Sigmoid colon (tissue), 7 donors: ENCODE results near the gene XYLT1. TPM values are rescaled to one million over a fixed set of nuclear protein-coding genes. Genes with fewer than 3 reads are reported as not detected.

Experiments
- DNase-seq: peaks from one replicate; pipeline ENCODE4 v3.0.0-alpha.2; 2019
- H3K27ac ChIP-seq, 4 donors: fragments of 200-600 bp; sonication (generic); one replicate each; pipeline ENCODE4 v1.5.1; 2016 to 2019; ENCODE audit warnings: mild to moderate bottlenecking in 1 of 4
- H3K27me3 ChIP-seq, 3 donors: fragments of 200-600 bp; sonication (generic); one replicate each; pipeline ENCODE4 v1.5.1; 2019; ENCODE audit warnings: mild to moderate bottlenecking in 1 of 3
- H3K36me3 ChIP-seq, 4 donors: fragments of 200-600 bp; sonication (generic); one replicate each; pipeline ENCODE4 v1.5.1; 2016 to 2019
- H3K4me1 ChIP-seq, 4 donors: fragments of 200-600 bp; sonication (generic); one replicate each; pipeline ENCODE4 v1.5.1; 2017 to 2019
- H3K4me3 ChIP-seq, 4 donors: fragments of 200-600 bp; sonication (generic); one replicate each; pipeline ENCODE4 v1.5.1; 2017 to 2019; ENCODE audit warnings: mild to moderate bottlenecking in 2 of 4, moderate library complexity in 1 of 4
- H3K9me3 ChIP-seq, 4 donors: fragments of 200-600 bp in 3 of 4; sonication (generic) in 3 of 4; one replicate each; pipeline versions ENCODE4 v1.5.1 to v1.6.1; 2013 to 2019
- EP300 ChIP-seq, 4 donors: sonication (generic); formaldehyde crosslinking; IDR thresholded peaks; one replicate each; pipeline ENCODE4 v1.6.1; 2017; ENCODE audit warnings: antibody characterized with exemption in 4 of 4
- POLR2A ChIP-seq, 2 donors: fragments of 450-650 bp; IDR thresholded peaks; one replicate each; pipeline ENCODE4 v1.6.1; 2016; ENCODE audit warnings: antibody characterized with exemption in 2 of 2, mild to moderate bottlenecking in 2 of 2, moderate library complexity in 2 of 2
- POLR2AphosphoS5 ChIP-seq, 4 donors: sonication (generic); formaldehyde crosslinking; IDR thresholded peaks; one replicate each; pipeline ENCODE4 v1.6.1; 2017; ENCODE audit warnings: antibody characterized with exemption in 4 of 4
- WGBS, 2 donors: extraction: QIAGEN DNeasy Blood & Tissue Kit; methylation state at CpG; one replicate each; pipeline ENCODE4 v1.1.7; 2013; 5-methylcytosine and 5-hydroxymethylcytosine counted together
- intact Hi-C: fragments of 100-400 bp; cut with DNase I; formaldehyde crosslinking; loops from one replicate; pipeline ENCODE4 v1.15.1; 2023
- polyA plus RNA-seq, 3 donors: library from polyadenylated mRNA; stranded (reverse); fragments of 200-250 nt; gene quantifications; one replicate each; pipeline ENCODE4 v1.2.3, GENCODE V29; 2013
- total RNA-seq, 4 donors: library from RNA; depleted of rRNA; stranded (reverse); fragments of >200 nt; gene quantifications; one replicate each; pipeline ENCODE4 v1.1.0, GENCODE V29; 2016
- TF ChIP-seq, protein P1 (sequence below), 4 experiments: fragments of 450-650 bp in 3 of 4; fragments of 200-600 bp in 1 of 4; IDR thresholded peaks; one replicate each; pipeline ENCODE4 v1.5.1; 2016 to 2019; ENCODE audit warnings: antibody characterized with exemption in 4 of 4, mild to moderate bottlenecking in 3 of 4, moderate library complexity in 2 of 4
- donor health status: healthy with polysubstance abuse.
- donor health status: Bipolar disorder and iron deficiency.
- donor health status: healthy.

Gene XYLT1
- total and polyA plus RNA-seq, 7 donors, result 0.60 to 33.2 (median 23.0) TPM

DNA sequence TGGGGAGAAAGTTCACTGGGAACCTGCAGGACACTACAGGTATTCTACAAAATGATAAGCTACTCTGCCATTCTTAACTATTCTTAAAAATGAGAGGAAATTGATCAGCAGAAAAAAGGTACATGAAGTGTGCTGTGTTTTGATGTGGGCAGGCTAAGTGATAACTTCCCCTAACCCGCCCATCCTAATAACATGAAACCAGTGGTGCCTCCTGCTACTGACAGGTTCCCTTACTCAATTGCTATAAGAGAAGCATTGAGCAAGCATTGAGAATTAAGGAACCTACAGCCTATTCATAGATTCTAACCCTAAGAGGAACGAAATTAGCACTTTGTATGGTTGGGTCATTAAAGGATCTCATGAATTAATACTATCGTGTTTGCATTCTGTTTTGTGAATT is 18.9 kb downstream of the XYLT1 start:
- H3K4me1 ChIP-seq, result peaks cover 0 to 50% (median 25%) of the 10 kb centered on the region in 4 donors
- H3K9me3 ChIP-seq, result no peaks in the 10 kb centered on the region
- H3K27me3 ChIP-seq, result no peaks in the 10 kb centered on the region
- intact Hi-C loops, result no loop called here
- no peaks in the 10 kb centered on the region for H3K36me3 ChIP-seq
- H3K4me3 ChIP-seq, result no peak overlapping the region
- DNase-seq, result no peak
- TF ChIP-seq EP300 (IDR thresholded peaks at IDR 0.05), result no peak
- 60 to 89% methylated on average over 3 of the region's 3 CpGs for WGBS, 2 donors
- H3K27ac ChIP-seq, result no peak overlapping the region

DNA sequence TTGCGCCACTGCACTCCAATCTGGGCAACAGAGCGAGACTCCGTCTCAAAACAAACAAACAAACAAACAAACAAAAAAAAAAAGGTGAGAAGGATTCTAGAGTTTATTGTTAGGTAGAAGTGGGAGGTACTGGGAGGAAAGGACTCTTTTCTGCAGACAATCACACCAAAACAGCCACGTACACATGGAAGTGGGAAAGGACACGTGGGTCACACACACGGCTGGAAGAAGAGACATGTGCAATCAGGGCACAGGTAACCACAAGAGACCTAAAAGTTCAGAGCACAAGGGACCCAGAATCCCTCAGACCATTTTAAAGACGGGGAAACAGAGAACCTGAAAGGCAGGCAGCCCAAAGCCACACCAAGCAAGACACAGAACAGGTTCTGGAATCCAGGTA is 20.5 kb downstream of the XYLT1 start:
- TF ChIP-seq POLR2A (IDR thresholded peaks at IDR 0.05) (no peak), EP300 (IDR thresholded peaks at IDR 0.05) (no peak)
- Histone ChIP-seq H3K4me1 (peaks cover 0 to 56% (median 31%) of the 10 kb centered on the region in 4 donors), H3K27ac (no peak overlapping the region), H3K4me3 (no peak overlapping the region), H3K27me3 (no peaks in the 10 kb centered on the region), H3K9me3 (no peaks in the 10 kb centered on the region), H3K36me3 (no peaks in the 10 kb centered on the region)
- WGBS, 2 donors, result 91 to 92% methylated on average over 7 of the region's 7 CpGs
- DNase-seq, result no peak
- intact Hi-C loops, result no loop called here

DNA sequence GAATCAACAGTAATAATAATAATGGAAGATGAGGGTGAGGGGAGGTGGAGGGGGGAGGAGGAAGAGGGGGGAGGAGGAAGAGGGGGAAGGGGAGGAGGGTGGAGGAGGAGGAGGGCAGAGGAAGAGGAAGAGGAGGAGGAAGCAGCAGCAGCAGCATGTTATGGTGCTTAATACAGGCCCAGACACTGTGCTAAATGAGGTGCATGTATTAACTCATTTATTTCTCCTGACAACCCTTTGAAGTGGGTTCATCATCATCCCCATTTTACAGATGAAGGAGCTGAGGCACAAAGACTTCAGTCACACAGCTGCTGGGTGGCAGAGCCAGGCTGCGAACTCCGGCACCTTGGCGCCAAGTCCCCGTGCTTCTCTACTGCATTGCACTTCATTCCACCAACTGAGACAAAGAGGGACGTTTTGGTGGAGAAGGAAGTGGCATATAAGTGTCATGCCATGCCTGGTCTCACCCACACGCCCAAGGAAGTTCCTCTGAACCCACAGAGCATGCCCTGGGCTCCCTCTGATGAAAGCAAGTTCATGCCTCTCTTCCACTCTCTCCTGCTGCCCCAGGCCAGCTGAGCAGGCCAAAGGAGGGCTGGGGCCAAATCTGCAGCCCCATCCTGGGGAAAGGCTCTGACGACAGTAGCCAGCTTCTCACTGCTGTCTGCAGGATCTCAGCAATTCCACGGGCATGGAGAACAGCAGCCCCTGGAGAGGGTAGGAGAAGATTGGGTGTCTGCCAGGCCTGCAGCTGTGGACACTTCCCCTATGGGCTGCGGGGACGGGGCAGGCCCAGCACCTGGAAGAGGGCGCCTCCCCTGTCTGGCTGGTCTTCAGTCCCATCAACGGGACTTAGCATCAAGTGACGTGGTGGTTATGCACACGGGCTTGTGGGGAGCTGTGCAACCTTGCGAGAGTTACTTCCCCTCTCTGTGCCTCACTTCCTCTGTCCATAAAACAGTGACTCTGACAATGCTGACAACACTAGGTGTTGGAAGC is 21.8 kb downstream of the XYLT1 start:
- no peaks in the 10 kb centered on the region for H3K27me3 ChIP-seq
- intact Hi-C loops, result no loop called here
- no peaks in the 10 kb centered on the region for H3K36me3 ChIP-seq
- peak overlapping the region in 1 of 4 donors; percentile 12 for H3K27ac ChIP-seq
- no peaks in the 10 kb centered on the region for H3K9me3 ChIP-seq
- H3K4me3 ChIP-seq, result no peak overlapping the region
- 42 to 65% methylated on average over 15 of the region's 15 CpGs for WGBS, 2 donors
- DNase-seq, result no peak
- TF ChIP-seq EP300 (IDR thresholded peaks at IDR 0.05) (no peak), POLR2A (IDR thresholded peaks at IDR 0.05) (no peak), POLR2AphosphoS5 (IDR thresholded peaks at IDR 0.05) (no peak)
- TF ChIP-seq, protein P1, sequence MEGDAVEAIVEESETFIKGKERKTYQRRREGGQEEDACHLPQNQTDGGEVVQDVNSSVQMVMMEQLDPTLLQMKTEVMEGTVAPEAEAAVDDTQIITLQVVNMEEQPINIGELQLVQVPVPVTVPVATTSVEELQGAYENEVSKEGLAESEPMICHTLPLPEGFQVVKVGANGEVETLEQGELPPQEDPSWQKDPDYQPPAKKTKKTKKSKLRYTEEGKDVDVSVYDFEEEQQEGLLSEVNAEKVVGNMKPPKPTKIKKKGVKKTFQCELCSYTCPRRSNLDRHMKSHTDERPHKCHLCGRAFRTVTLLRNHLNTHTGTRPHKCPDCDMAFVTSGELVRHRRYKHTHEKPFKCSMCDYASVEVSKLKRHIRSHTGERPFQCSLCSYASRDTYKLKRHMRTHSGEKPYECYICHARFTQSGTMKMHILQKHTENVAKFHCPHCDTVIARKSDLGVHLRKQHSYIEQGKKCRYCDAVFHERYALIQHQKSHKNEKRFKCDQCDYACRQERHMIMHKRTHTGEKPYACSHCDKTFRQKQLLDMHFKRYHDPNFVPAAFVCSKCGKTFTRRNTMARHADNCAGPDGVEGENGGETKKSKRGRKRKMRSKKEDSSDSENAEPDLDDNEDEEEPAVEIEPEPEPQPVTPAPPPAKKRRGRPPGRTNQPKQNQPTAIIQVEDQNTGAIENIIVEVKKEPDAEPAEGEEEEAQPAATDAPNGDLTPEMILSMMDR (IDR thresholded peaks at IDR 0.05), result no peak
- peaks cover 0 to 49% (median 28%) of the 10 kb centered on the region in 4 donors for H3K4me1 ChIP-seq

DNA sequence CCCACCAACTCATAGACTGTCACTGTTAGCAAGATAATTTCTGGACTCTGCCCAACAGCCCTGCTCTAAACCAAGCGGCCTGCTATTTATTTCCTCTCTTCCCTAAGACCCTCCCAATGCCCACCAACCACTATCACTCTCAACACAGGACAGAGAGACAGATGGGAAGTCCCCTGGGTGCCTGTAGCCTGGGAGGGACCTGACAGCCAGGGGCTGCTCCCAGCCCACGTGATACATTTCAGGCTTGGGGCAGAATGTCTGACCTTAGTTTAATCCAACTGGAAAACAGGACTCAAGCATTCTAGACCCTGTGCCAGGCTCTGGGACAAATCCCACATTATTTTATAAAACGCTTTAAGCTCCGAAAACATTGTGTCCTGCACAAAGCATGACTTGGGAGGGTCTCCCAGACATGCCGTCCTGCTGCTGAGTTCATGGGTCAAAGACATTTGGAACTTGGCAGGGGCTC is 23.6 kb downstream of the XYLT1 start:
- Histone ChIP-seq H3K27me3 (no peaks in the 10 kb centered on the region), H3K4me1 (peaks cover 0 to 32% (median 18%) of the 10 kb centered on the region in 4 donors), H3K4me3 (no peak overlapping the region), H3K9me3 (no peaks in the 10 kb centered on the region), H3K36me3 (no peaks in the 10 kb centered on the region), H3K27ac (no peak overlapping the region)
- 87 to 88% methylated on average over 5 of the region's 5 CpGs for WGBS, 2 donors
- DNase-seq, result no peak
- intact Hi-C loops, result no loop called here
- TF ChIP-seq POLR2A (IDR thresholded peaks at IDR 0.05), result no peak
- no peak for TF ChIP-seq EP300 (IDR thresholded peaks at IDR 0.05)
- no peak for TF ChIP-seq POLR2AphosphoS5 (IDR thresholded peaks at IDR 0.05)
- TF ChIP-seq, protein P1 (IDR thresholded peaks at IDR 0.05), result no peak

DNA sequence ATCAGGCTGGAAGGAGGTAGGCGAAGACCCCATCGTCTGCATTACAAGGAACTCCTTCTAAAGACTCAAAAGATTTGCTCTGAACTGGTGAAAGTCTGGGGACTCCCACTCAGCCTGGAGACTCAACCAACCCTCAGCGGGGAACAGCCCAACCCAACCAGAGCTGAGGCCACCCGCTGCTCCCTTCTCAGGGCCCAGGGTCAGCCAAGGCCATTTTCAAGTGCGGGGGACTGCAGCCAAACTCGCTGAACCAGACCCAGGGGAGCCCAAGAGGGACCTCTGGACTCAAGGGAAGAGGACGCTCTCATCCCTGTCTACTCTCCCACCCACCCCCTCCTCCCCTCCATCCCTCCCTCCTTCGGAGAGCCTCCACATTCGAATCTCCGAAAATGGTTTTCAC is 24.1 kb downstream of the XYLT1 start:
- no peaks in the 10 kb centered on the region for H3K9me3 ChIP-seq
- no peak overlapping the region for H3K4me3 ChIP-seq
- no peak overlapping the region for H3K27ac ChIP-seq
- H3K36me3 ChIP-seq, result no peaks in the 10 kb centered on the region
- H3K4me1 ChIP-seq, result peaks cover 0 to 32% (median 18%) of the 10 kb centered on the region in 4 donors
- TF ChIP-seq POLR2A (IDR thresholded peaks at IDR 0.05), result no peak
- TF ChIP-seq EP300 (IDR thresholded peaks at IDR 0.05), result no peak
- TF ChIP-seq, protein P1 (IDR thresholded peaks at IDR 0.05), result no peak
- TF ChIP-seq POLR2AphosphoS5 (IDR thresholded peaks at IDR 0.05), result no peak
- no peak for DNase-seq
- WGBS, 2 donors, result 82 to 83% methylated on average over 10 of the region's 10 CpGs
- intact Hi-C loops, result no loop called here
- H3K27me3 ChIP-seq, result no peaks in the 10 kb centered on the region
